ENCODE measurements around the gene SERPINA1. TPM values are rescaled to one million over a fixed set of nuclear protein-coding genes. Genes with fewer than 3 reads are reported as not detected.

The SERPINA1 gene
- total RNA-seq, 1 experiment from 2014 or later: 5.1 TPM

DNA sequence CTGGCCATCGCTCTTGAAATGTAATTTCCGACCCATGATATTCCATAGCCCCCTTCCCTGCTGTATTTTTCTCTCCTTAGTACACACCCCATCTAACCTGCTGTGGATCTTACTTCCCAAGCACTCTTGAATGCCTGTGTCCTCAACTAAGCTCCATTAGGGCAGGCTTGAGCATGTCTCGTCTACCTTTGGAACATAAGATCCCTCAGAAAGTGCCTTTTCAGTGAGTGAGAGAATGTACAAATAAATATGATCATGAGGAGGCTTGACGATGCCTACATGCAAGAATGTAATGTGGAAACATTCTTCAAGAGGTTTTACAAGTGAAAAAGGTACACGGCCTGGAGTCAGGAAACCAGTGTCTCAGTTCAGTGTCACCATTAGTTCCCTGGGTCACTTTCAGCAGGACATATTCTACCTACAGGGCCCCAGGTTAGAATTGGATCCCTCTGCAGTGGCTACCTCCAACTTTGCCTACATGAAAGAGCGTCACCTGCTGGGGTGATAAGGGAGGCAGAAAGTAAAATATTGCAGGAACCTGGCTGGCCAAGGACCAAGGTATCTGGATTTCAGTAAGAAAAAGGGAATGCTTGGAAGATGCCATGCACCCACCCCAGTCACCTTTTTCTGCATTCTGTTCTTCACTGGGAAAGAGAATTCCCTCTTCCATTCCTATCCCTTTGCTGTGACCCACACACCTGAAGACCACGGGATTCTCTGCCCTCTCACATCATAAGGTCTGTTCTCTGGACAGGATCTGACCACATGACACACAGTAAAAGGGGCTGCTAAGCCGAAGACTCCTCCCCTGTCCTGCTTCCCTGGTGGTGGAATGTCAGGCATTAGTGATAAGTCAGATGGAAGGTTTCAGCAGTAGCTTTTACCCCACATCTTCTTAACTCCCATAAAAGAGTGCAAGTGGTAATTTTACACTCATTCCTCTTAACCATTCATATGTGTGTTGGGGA, 24.6 kb upstream of the SERPINA1 start:
- peak overlapping the region; percentile 14; the same call in 1 of the 2 replicates for H3K27ac Mint-ChIP-seq
- DNase-seq (ENCODE audit: low spot score) (peak; percentile 38), ATAC-seq (peak; percentile 97)
- TF ChIP-seq, protein P1, sequence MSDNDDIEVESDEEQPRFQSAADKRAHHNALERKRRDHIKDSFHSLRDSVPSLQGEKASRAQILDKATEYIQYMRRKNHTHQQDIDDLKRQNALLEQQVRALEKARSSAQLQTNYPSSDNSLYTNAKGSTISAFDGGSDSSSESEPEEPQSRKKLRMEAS (CRISPR knock-in tag; IDR thresholded peaks at IDR 0.05): no peak
- TF ChIP-seq, protein P2, sequence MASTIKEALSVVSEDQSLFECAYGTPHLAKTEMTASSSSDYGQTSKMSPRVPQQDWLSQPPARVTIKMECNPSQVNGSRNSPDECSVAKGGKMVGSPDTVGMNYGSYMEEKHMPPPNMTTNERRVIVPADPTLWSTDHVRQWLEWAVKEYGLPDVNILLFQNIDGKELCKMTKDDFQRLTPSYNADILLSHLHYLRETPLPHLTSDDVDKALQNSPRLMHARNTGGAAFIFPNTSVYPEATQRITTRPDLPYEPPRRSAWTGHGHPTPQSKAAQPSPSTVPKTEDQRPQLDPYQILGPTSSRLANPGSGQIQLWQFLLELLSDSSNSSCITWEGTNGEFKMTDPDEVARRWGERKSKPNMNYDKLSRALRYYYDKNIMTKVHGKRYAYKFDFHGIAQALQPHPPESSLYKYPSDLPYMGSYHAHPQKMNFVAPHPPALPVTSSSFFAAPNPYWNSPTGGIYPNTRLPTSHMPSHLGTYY (CRISPR knock-in tag; IDR thresholded peaks at IDR 0.05): no peak
- TF ChIP-seq, protein P3, sequence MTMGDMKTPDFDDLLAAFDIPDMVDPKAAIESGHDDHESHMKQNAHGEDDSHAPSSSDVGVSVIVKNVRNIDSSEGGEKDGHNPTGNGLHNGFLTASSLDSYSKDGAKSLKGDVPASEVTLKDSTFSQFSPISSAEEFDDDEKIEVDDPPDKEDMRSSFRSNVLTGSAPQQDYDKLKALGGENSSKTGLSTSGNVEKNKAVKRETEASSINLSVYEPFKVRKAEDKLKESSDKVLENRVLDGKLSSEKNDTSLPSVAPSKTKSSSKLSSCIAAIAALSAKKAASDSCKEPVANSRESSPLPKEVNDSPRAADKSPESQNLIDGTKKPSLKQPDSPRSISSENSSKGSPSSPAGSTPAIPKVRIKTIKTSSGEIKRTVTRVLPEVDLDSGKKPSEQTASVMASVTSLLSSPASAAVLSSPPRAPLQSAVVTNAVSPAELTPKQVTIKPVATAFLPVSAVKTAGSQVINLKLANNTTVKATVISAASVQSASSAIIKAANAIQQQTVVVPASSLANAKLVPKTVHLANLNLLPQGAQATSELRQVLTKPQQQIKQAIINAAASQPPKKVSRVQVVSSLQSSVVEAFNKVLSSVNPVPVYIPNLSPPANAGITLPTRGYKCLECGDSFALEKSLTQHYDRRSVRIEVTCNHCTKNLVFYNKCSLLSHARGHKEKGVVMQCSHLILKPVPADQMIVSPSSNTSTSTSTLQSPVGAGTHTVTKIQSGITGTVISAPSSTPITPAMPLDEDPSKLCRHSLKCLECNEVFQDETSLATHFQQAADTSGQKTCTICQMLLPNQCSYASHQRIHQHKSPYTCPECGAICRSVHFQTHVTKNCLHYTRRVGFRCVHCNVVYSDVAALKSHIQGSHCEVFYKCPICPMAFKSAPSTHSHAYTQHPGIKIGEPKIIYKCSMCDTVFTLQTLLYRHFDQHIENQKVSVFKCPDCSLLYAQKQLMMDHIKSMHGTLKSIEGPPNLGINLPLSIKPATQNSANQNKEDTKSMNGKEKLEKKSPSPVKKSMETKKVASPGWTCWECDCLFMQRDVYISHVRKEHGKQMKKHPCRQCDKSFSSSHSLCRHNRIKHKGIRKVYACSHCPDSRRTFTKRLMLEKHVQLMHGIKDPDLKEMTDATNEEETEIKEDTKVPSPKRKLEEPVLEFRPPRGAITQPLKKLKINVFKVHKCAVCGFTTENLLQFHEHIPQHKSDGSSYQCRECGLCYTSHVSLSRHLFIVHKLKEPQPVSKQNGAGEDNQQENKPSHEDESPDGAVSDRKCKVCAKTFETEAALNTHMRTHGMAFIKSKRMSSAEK (CRISPR knock-in tag; IDR thresholded peaks at IDR 0.05; ENCODE audit: borderline replicate concordance): no peak
- TF ChIP-seq, protein P4, sequence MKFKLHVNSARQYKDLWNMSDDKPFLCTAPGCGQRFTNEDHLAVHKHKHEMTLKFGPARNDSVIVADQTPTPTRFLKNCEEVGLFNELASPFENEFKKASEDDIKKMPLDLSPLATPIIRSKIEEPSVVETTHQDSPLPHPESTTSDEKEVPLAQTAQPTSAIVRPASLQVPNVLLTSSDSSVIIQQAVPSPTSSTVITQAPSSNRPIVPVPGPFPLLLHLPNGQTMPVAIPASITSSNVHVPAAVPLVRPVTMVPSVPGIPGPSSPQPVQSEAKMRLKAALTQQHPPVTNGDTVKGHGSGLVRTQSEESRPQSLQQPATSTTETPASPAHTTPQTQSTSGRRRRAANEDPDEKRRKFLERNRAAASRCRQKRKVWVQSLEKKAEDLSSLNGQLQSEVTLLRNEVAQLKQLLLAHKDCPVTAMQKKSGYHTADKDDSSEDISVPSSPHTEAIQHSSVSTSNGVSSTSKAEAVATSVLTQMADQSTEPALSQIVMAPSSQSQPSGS (CRISPR knock-in tag; IDR thresholded peaks at IDR 0.05; ENCODE audit: borderline replicate concordance, low read depth): no peak
- TF ChIP-seq NR1H2 (CRISPR knock-in tag; IDR thresholded peaks at IDR 0.05): no peak
- peaks cover 15% of the 10 kb centered on the region for H3K4me1 Mint-ChIP-seq
- ChIA-PET POLR2A (no interaction called here), CTCF (interaction anchor here (0.9 to 2.3 kb wide), 6 partner anchors 11 to 74 kb away, joined by 3 to 7 read pairs (median 5); no protein-coding TSS in a partner anchor)
- H3K27me3 Mint-ChIP-seq (ENCODE audit: low read depth): no peaks in the 10 kb centered on the region; the same call in 1 of the 2 replicates
- H3K36me3 Mint-ChIP-seq: peaks cover 9% of the 10 kb centered on the region
- peaks cover 37% of the 10 kb centered on the region for H3K9me3 Mint-ChIP-seq
- no peak overlapping the region for H3K4me3 Mint-ChIP-seq

DNA sequence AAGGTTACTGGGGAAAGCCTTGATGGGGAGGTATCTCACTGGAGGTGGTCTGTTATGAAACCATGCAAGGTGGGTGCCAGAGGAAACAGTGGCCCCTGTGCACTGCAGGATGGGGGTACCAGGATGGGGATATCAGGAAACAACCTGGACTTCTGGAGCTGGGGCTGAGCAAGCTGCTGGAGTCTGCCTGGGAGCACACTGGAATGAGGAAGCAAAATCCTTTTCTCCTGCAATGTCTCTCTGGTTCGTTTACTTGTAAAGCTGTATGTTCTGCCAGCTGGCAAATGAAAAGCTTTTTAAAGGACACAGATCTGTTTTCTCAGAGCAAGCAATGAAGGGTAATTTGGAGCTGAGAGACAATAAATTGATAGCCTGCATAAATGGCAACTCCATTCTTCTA, 23.2 kb upstream of the SERPINA1 start:
- H3K9me3 Mint-ChIP-seq: peaks cover 40% of the 10 kb centered on the region
- TF ChIP-seq RORB (CRISPR knock-in tag; IDR thresholded peaks at IDR 0.05) (no peak), OVOL2 (CRISPR knock-in tag; IDR thresholded peaks at IDR 0.05; ENCODE audit: borderline replicate concordance) (no peak), ZNF121 (CRISPR knock-in tag; IDR thresholded peaks at IDR 0.05) (no peak)
- TF ChIP-seq, protein P5, sequence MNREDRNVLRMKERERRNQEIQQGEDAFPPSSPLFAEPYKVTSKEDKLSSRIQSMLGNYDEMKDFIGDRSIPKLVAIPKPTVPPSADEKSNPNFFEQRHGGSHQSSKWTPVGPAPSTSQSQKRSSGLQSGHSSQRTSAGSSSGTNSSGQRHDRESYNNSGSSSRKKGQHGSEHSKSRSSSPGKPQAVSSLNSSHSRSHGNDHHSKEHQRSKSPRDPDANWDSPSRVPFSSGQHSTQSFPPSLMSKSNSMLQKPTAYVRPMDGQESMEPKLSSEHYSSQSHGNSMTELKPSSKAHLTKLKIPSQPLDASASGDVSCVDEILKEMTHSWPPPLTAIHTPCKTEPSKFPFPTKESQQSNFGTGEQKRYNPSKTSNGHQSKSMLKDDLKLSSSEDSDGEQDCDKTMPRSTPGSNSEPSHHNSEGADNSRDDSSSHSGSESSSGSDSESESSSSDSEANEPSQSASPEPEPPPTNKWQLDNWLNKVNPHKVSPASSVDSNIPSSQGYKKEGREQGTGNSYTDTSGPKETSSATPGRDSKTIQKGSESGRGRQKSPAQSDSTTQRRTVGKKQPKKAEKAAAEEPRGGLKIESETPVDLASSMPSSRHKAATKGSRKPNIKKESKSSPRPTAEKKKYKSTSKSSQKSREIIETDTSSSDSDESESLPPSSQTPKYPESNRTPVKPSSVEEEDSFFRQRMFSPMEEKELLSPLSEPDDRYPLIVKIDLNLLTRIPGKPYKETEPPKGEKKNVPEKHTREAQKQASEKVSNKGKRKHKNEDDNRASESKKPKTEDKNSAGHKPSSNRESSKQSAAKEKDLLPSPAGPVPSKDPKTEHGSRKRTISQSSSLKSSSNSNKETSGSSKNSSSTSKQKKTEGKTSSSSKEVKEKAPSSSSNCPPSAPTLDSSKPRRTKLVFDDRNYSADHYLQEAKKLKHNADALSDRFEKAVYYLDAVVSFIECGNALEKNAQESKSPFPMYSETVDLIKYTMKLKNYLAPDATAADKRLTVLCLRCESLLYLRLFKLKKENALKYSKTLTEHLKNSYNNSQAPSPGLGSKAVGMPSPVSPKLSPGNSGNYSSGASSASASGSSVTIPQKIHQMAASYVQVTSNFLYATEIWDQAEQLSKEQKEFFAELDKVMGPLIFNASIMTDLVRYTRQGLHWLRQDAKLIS (CRISPR knock-in tag; IDR thresholded peaks at IDR 0.05; ENCODE audit: borderline replicate concordance): no peak
- TF ChIP-seq, protein P6, sequence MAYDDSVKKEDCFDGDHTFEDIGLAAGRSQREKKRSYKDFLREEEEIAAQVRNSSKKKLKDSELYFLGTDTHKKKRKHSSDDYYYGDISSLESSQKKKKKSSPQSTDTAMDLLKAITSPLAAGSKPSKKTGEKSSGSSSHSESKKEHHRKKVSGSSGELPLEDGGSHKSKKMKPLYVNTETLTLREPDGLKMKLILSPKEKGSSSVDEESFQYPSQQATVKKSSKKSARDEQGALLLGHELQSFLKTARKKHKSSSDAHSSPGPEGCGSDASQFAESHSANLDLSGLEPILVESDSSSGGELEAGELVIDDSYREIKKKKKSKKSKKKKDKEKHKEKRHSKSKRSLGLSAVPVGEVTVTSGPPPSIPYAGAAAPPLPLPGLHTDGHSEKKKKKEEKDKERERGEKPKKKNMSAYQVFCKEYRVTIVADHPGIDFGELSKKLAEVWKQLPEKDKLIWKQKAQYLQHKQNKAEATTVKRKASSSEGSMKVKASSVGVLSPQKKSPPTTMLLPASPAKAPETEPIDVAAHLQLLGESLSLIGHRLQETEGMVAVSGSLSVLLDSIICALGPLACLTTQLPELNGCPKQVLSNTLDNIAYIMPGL (CRISPR knock-in tag; IDR thresholded peaks at IDR 0.05): no peak
- TF ChIP-seq, protein P7, sequence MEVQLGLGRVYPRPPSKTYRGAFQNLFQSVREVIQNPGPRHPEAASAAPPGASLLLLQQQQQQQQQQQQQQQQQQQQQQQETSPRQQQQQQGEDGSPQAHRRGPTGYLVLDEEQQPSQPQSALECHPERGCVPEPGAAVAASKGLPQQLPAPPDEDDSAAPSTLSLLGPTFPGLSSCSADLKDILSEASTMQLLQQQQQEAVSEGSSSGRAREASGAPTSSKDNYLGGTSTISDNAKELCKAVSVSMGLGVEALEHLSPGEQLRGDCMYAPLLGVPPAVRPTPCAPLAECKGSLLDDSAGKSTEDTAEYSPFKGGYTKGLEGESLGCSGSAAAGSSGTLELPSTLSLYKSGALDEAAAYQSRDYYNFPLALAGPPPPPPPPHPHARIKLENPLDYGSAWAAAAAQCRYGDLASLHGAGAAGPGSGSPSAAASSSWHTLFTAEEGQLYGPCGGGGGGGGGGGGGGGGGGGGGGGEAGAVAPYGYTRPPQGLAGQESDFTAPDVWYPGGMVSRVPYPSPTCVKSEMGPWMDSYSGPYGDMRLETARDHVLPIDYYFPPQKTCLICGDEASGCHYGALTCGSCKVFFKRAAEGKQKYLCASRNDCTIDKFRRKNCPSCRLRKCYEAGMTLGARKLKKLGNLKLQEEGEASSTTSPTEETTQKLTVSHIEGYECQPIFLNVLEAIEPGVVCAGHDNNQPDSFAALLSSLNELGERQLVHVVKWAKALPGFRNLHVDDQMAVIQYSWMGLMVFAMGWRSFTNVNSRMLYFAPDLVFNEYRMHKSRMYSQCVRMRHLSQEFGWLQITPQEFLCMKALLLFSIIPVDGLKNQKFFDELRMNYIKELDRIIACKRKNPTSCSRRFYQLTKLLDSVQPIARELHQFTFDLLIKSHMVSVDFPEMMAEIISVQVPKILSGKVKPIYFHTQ (CRISPR knock-in tag; IDR thresholded peaks at IDR 0.05): no peak
- TF ChIP-seq, protein P8, sequence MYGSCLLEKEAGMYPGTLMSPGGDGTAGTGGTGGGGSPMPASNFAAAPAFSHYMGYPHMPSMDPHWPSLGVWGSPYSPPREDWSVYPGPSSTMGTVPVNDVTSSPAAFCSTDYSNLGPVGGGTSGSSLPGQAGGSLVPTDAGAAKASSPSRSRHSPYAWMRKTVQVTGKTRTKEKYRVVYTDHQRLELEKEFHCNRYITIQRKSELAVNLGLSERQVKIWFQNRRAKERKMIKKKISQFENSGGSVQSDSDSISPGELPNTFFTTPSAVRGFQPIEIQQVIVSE (CRISPR knock-in tag; IDR thresholded peaks at IDR 0.05; ENCODE audit: borderline replicate concordance): no peak
- TF ChIP-seq, protein P9, sequence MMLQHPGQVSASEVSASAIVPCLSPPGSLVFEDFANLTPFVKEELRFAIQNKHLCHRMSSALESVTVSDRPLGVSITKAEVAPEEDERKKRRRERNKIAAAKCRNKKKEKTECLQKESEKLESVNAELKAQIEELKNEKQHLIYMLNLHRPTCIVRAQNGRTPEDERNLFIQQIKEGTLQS (CRISPR knock-in tag; conservative IDR thresholded peaks at IDR 0.05): no peak

More for the DNA sequence above, 23.2 kb upstream of the SERPINA1 start:
- CTCF ChIA-PET: interaction anchor here (0.9 to 2.3 kb wide), 5 partner anchors 12 to 75 kb away, joined by 3 to 8 read pairs (median 5); no protein-coding TSS in a partner anchor
- ATAC-seq (no peak), DNase-seq (ENCODE audit: low spot score) (no peak)
- POLR2A ChIA-PET: no interaction called here
- Mint-ChIP-seq H3K4me1 (peaks cover 23% of the 10 kb centered on the region), H3K27me3 (ENCODE audit: low read depth) (no peaks in the 10 kb centered on the region; the same call in 1 of the 2 replicates), H3K27ac (no peak overlapping the region), H3K4me3 (no peak overlapping the region), H3K36me3 (peaks cover 11% of the 10 kb centered on the region)
